C4-2B (cell line): ENCODE measurements around the gene TEX9.
"Not testable (repeated sequence)": the region's sequence is repeated elsewhere in the genome, so short reads cannot be mapped to it uniquely, and the experiment has no call there.

ENCODE experiments used
- H3K27ac ChIP-seq: fragments of 450-650 bp; 2 replicates; pipeline ENCODE4 v1.5.1; 2017
- CTCF ChIP-seq: fragments of 450-650 bp; conservative IDR thresholded peaks from 2 replicates; pipeline ENCODE4 v1.5.1; 2017; ENCODE audit warnings: mild to moderate bottlenecking
- ZFX ChIP-seq: fragments of 450-650 bp; IDR thresholded peaks from 2 replicates; pipeline ENCODE4 v1.6.1; 2017

TEX9 gene

GRCh38 chr15:56383010-56383409, 17.8 kb downstream of the TEX9 start:
- TF ChIP-seq CTCF (no peak), ZFX (no peak)
- no peak overlapping the region for H3K27ac ChIP-seq

GRCh38 chr15:56385908-56386307, 20.7 kb downstream of the TEX9 start:
- TF ChIP-seq ZFX (no peak), CTCF (no peak)
- H3K27ac ChIP-seq = no peak overlapping the region

GRCh38 chr15:56390739-56391267, 25.6 kb downstream of the TEX9 start:
- H3K27ac ChIP-seq = no peak overlapping the region
- TF ChIP-seq ZFX = no peak
- no peak for TF ChIP-seq CTCF

- no peak for TF ChIP-seq CTCF
- TF ChIP-seq ZFX = no peak
Observed at GRCh38 chr15:56393277-56393676, 28.1 kb downstream of the TEX9 start.

GRCh38 chr15:56394909-56395308, 29.7 kb downstream of the TEX9 start:
- no peak for TF ChIP-seq ZFX
- no peak for TF ChIP-seq CTCF
- H3K27ac ChIP-seq = no peak overlapping the region

More at GRCh38 chr15:56393277-56393676, 28.1 kb downstream of the TEX9 start:
- H3K27ac ChIP-seq = no peak overlapping the region

- H3K27ac ChIP-seq = not testable (repeated sequence)
Observed at GRCh38 chr15:56397325-56397724, 32.1 kb downstream of the TEX9 start.

GRCh38 chr15:56399209-56399608, 34.0 kb downstream of the TEX9 start:
- not testable (repeated sequence) for H3K27ac ChIP-seq

- H3K27ac ChIP-seq = no peak overlapping the region
- TF ChIP-seq CTCF (no peak), ZFX (no peak)
Observed at GRCh38 chr15:56410721-56411120, 45.5 kb downstream of the TEX9 start.
